DOHH2 (cell line): ENCODE results near the gene ORM1.

Experiments
- H3F3A ChIP-seq: fragments of 200-600 bp; sonication (generic), shearing (Covaris generic); 2 replicates; pipeline ENCODE4 v1.6.0; 2016; ENCODE audit warnings: antibody characterized with exemption, mild to moderate bottlenecking; ENCODE audit not compliant: control insufficient read depth, insufficient read depth
- H3K27ac ChIP-seq: fragments of 200-600 bp; sonication (generic); 2 replicates; pipeline ENCODE4 v1.5.1; 2014; ENCODE audit warnings: low read depth, mild to moderate bottlenecking, low read length, moderate library complexity
- H3K27me3 ChIP-seq: fragments of 200-600 bp; sonication (generic); 2 replicates; pipeline ENCODE4 v1.6.1; 2014; ENCODE audit warnings: mild to moderate bottlenecking, low read length, mixed read lengths; ENCODE audit not compliant: control insufficient read depth
- H3K36me3 ChIP-seq: fragments of 200-600 bp; sonication (generic); 2 replicates; pipeline ENCODE4 v1.6.1; 2014; ENCODE audit warnings: mild to moderate bottlenecking, low read length, moderate library complexity, mixed read lengths; ENCODE audit not compliant: control insufficient read depth
- H3K4me1 ChIP-seq: fragments of 200-600 bp; sonication (generic); 2 replicates; pipeline ENCODE4 v1.6.1; 2014; ENCODE audit warnings: mild to moderate bottlenecking, low read length, mixed read lengths; ENCODE audit not compliant: control insufficient read depth
- H3K4me2 ChIP-seq: fragments of 200-600 bp; sonication (generic); 2 replicates; pipeline ENCODE4 v1.6.0; 2014; ENCODE audit warnings: mild to moderate bottlenecking, low read length, moderate library complexity
- H3K4me3 ChIP-seq: fragments of 200-600 bp; sonication (generic); 2 replicates; pipeline ENCODE4 v1.5.1; 2014; ENCODE audit warnings: mild to moderate bottlenecking, low read length, mixed read lengths
- H3K79me2 ChIP-seq: fragments of 200-600 bp; sonication (generic); 2 replicates; pipeline ENCODE4 v1.6.1; 2014; ENCODE audit warnings: mild to moderate bottlenecking, low read length, mixed read lengths; ENCODE audit not compliant: control insufficient read depth
- H3K9me2 ChIP-seq: fragments of 200-600 bp; sonication (generic); replicated peaks from 2 replicates; pipeline ENCODE4 v1.6.1; 2014; ENCODE audit warnings: mild to moderate bottlenecking, low read length, mixed read lengths; ENCODE audit not compliant: control insufficient read depth
- H3K9me3 ChIP-seq: fragments of 200-600 bp; sonication (generic); 2 replicates; pipeline ENCODE4 v1.6.1; 2014; ENCODE audit warnings: antibody characterized with exemption, low read length, mixed read lengths; ENCODE audit not compliant: control insufficient read depth, insufficient read depth
- H4K20me1 ChIP-seq: fragments of 200-600 bp; sonication (generic); 2 replicates; pipeline ENCODE4 v1.6.0; 2014; ENCODE audit warnings: low read depth, mild to moderate bottlenecking, antibody characterized with exemption, low read length, moderate library complexity; ENCODE audit not compliant: control insufficient read depth, insufficient read depth
- EZH2phosphoT487 ChIP-seq: fragments of 200-600 bp; sonication (generic); IDR thresholded peaks from 2 replicates; pipeline ENCODE4 v1.6.1; 2017; ENCODE audit warnings: borderline replicate concordance, mild to moderate bottlenecking, antibody characterized with exemption, low read length, moderate library complexity, mixed read lengths
- TF ChIP-seq, protein P1 (sequence below): fragments of 200-600 bp; sonication (generic); IDR thresholded peaks from one replicate; pipeline ENCODE4 v1.5.1; 2014; ENCODE audit warnings: antibody characterized with exemption, mild to moderate bottlenecking, low read depth, low read length; ENCODE audit not compliant: poor library complexity, severe bottlenecking

Gene ORM1

DNA sequence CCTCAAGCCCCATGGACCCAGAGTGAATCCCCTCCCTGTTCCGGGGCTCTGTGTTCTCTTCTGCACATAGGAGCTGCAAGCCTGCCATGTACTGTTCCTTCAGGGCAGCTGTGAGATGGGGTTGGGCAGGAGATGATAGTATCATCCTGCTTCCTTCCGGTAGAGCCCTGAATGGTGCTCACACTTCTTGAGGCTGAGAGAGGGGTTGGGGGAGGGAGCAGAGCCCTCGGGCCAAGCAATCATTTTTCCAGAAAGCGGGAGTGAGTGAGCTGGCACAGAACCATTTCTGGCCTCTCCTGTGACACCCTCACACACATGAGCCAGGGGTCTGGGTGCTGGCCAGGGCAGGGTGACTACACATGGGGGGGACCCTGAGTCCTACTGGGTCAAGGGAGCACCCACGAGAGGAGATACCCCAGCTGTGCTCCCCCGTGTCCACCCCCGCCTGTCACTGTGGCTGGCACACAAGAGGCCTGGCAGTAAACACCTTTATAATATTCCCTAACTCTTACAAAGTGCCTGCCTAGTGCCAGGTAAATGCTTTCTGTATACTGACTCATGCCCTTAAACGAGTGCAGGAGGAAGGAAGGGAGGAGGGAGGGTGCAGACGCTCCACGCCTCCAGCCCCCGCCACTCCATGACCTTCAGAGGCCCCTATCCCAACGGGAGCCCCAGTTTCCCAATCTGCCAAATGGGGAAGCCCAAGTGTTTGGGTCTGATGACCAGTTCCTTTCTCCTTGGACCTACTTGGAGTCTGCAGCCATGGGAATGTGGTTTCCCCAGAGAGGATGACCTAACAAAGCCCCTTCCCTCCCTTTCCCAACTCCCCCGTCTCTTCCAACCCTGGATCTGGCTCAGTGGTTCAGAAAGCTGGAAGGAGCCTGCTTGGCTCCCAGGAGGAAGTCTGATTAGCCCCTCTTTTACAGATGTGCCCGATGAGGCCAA, 49.3 kb downstream of the ORM1 start:
- Histone ChIP-seq H3K9me2 (no peaks in the 10 kb centered on the region), H3K36me3 (peaks cover 88% of the 10 kb centered on the region), H3K4me1 (peaks cover 95% of the 10 kb centered on the region), H3K27ac (peak overlapping the region; percentile 99), H4K20me1 (no peaks in the 10 kb centered on the region), H3F3A (peaks cover 68% of the 10 kb centered on the region), H3K79me2 (peaks cover 64% of the 10 kb centered on the region), H3K4me3 (peak overlapping the region; percentile 70), H3K4me2 (peak overlapping the region; percentile 74), H3K27me3 (no peaks in the 10 kb centered on the region), H3K9me3 (no peaks in the 10 kb centered on the region)
- TF ChIP-seq EZH2phosphoT487: no peak
- TF ChIP-seq, protein P1, sequence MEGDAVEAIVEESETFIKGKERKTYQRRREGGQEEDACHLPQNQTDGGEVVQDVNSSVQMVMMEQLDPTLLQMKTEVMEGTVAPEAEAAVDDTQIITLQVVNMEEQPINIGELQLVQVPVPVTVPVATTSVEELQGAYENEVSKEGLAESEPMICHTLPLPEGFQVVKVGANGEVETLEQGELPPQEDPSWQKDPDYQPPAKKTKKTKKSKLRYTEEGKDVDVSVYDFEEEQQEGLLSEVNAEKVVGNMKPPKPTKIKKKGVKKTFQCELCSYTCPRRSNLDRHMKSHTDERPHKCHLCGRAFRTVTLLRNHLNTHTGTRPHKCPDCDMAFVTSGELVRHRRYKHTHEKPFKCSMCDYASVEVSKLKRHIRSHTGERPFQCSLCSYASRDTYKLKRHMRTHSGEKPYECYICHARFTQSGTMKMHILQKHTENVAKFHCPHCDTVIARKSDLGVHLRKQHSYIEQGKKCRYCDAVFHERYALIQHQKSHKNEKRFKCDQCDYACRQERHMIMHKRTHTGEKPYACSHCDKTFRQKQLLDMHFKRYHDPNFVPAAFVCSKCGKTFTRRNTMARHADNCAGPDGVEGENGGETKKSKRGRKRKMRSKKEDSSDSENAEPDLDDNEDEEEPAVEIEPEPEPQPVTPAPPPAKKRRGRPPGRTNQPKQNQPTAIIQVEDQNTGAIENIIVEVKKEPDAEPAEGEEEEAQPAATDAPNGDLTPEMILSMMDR: no peak

DNA sequence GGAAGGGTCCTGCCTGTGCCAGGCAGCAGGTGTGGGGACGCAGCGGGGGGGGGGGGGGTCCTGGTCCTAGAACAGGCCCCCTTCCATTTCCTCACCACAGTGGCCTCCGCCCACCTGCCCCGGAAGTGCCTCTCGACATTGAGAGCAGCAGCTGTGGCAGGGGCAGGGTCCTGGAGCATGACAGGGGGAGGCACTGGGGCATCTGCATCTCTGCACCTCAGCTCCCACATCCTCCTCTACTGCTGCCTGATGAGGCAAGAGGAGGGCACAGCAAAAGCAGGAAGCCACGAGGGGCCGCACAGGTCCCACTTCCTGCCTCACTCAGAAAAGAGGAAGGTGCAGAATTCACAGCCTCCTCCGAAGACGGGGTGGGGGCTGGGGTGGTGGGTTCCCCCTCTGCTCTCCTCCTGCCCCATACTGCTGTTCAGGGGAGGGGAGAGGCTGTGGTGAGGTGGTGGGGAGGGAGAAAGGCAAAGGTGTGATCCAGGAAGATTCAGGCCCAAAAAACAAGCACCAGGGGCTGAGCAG, 50.1 kb downstream of the ORM1 start:
- no peaks in the 10 kb centered on the region for H3K9me3 ChIP-seq
- H3K4me2 ChIP-seq: peak overlapping the region; percentile 74
- no peaks in the 10 kb centered on the region for H3K9me2 ChIP-seq
- peaks cover 60% of the 10 kb centered on the region for H3F3A ChIP-seq
- peak overlapping the region; percentile 70 for H3K4me3 ChIP-seq
- no peaks in the 10 kb centered on the region for H3K27me3 ChIP-seq
- TF ChIP-seq, protein P1: no peak
- no peak for TF ChIP-seq EZH2phosphoT487
- no peaks in the 10 kb centered on the region for H4K20me1 ChIP-seq
- peaks cover 95% of the 10 kb centered on the region for H3K4me1 ChIP-seq
- H3K27ac ChIP-seq: peak overlapping the region; percentile 99
- H3K36me3 ChIP-seq: peaks cover 88% of the 10 kb centered on the region
- H3K79me2 ChIP-seq: peaks cover 72% of the 10 kb centered on the region

DNA sequence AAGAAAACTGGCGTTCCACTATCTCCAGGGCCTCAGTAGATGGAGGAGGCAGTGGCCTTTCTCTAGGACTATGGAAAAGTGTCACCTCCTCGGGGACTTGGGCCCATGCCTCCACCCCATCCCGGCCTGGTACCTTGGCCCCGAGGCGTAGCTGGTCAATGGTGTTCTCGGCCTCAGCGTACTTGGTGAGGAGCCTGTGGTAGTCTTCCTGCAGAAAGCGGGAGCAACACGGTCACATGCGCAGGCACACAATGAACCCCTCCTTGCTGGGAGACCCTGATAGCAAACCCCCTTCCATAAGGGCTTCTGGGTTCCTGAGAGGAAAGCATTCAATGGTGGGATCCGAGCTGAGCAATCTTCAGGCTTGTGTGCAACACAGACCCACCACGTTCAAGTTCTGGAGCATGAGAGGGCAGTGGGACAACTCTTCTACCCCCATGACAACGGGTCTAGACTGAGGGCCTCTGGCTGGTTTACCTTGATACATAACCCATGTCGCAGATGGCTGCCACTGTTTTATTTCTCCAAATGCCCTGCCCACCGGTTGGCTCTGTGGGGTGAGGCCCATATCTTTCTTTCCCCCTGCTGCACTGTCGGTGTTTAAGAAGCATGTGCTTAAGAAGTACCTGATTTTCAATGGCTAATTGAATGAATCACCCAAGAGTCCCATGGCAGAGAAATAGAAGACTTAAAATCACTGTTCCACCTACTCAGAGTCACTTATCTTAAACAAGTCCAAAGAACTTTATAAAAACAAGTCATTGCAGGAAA, 51.2 kb downstream of the ORM1 start:
- Histone ChIP-seq H3K4me2 (peak overlapping the region; percentile 60), H3K27ac (peak overlapping the region; percentile 99), H3K9me2 (no peaks in the 10 kb centered on the region), H3K4me1 (peaks cover 95% of the 10 kb centered on the region), H3K9me3 (no peaks in the 10 kb centered on the region), H3F3A (peaks cover 49% of the 10 kb centered on the region), H3K4me3 (peak overlapping the region; percentile 21), H3K36me3 (peaks cover 90% of the 10 kb centered on the region), H4K20me1 (no peaks in the 10 kb centered on the region), H3K79me2 (peaks cover 75% of the 10 kb centered on the region), H3K27me3 (no peaks in the 10 kb centered on the region)
- no peak for TF ChIP-seq EZH2phosphoT487
- TF ChIP-seq, protein P1: no peak
